SK-N-SH treated with all-trans-retinoic acid at 6 μM for 48 hours (cell line): Measurements from ENCODE around the gene TOB1.

Source experiments
- ATAC-seq: fragments of 200-7000 bp; cut with Tn5 transposase; 3 replicates; pipeline ENCODE4 v1.9.1; 2020; ENCODE audit warnings: mild to moderate bottlenecking, moderate library complexity
- ARNTL ChIP-seq: fragments of 450-650 bp; formaldehyde crosslinking; IDR thresholded peaks from 2 replicates; pipeline ENCODE4 v1.5.0; 2020; ENCODE audit warnings: low read depth, mild to moderate bottlenecking, moderate library complexity, borderline replicate concordance
- BACH2 ChIP-seq: fragments of 250-450 bp; sonication (Bioruptor Pico); IDR thresholded peaks from 2 replicates; pipeline ENCODE4 v1.9.0; 2021; ENCODE audit warnings: mild to moderate bottlenecking, borderline replicate concordance
- CSDC2 ChIP-seq: fragments of 250-450 bp; sonication (Bioruptor Pico); IDR thresholded peaks from 2 replicates; pipeline ENCODE4 v1.5.0; 2020; ENCODE audit warnings: mild to moderate bottlenecking, moderate library complexity
- CSRNP3 ChIP-seq: fragments of 250-450 bp; sonication (Bioruptor Pico); IDR thresholded peaks from 2 replicates; pipeline ENCODE4 v1.5.1; 2021; ENCODE audit warnings: mild to moderate bottlenecking, moderate library complexity
- ESRRG ChIP-seq: fragments of 250-450 bp; sonication (Bioruptor Pico); IDR thresholded peaks from 2 replicates; pipeline ENCODE4 v1.6.1; 2021; ENCODE audit warnings: mild to moderate bottlenecking
- GLIS3 ChIP-seq: fragments of 250-450 bp; sonication (Bioruptor Pico); IDR thresholded peaks from 2 replicates; pipeline ENCODE4 v1.5.0; 2020; ENCODE audit warnings: mild to moderate bottlenecking, moderate library complexity
- ISL1 ChIP-seq: fragments of 250-450 bp; sonication (Bioruptor Pico); IDR thresholded peaks from 2 replicates; pipeline ENCODE4 v2.1.2; 2022; ENCODE audit warnings: mild to moderate bottlenecking, moderate library complexity
- OSR1 ChIP-seq: fragments of 250-450 bp; sonication (Bioruptor Pico); IDR thresholded peaks from 2 replicates; pipeline ENCODE4 v1.8.0; 2022; ENCODE audit warnings: moderate library complexity, mild to moderate bottlenecking, inconsistent platforms
- PATZ1 ChIP-seq: fragments of 250-450 bp; sonication (Bioruptor Pico); IDR thresholded peaks from 2 replicates; pipeline ENCODE4 v1.8.0; 2020; ENCODE audit warnings: mild to moderate bottlenecking, moderate library complexity, borderline replicate concordance
- POU6F1 ChIP-seq: fragments of 250-450 bp; sonication (Bioruptor Pico); IDR thresholded peaks from 2 replicates; pipeline ENCODE4 v1.8.0; 2021; ENCODE audit warnings: low read depth, mild to moderate bottlenecking, moderate library complexity, borderline replicate concordance
- PPARA ChIP-seq: fragments of 250-450 bp; sonication (Bioruptor Pico); IDR thresholded peaks from 2 replicates; pipeline ENCODE4 v1.5.0; 2020; ENCODE audit warnings: mild to moderate bottlenecking, borderline replicate concordance
- RARB ChIP-seq: fragments of 250-450 bp; sonication (Bioruptor Pico); IDR thresholded peaks from 2 replicates; pipeline ENCODE4 v1.8.0; 2021; ENCODE audit warnings: mild to moderate bottlenecking, moderate library complexity
- SNAI2 ChIP-seq: fragments of 250-450 bp; sonication (Bioruptor Pico); IDR thresholded peaks from 2 replicates; pipeline ENCODE4 v1.5.0; 2020; ENCODE audit warnings: mild to moderate bottlenecking, moderate library complexity
- TCF4 ChIP-seq: fragments of 250-450 bp; sonication (Bioruptor Pico); IDR thresholded peaks from 2 replicates; pipeline ENCODE4 v1.8.0; 2021; ENCODE audit warnings: mild to moderate bottlenecking, moderate library complexity, borderline replicate concordance
- TOX ChIP-seq: fragments of 250-450 bp; sonication (Bioruptor Pico); IDR thresholded peaks from 2 replicates; pipeline ENCODE4 v1.8.0; 2021; ENCODE audit warnings: mild to moderate bottlenecking, moderate library complexity, borderline replicate concordance
- ZC3H10 ChIP-seq: fragments of 250-450 bp; sonication (Bioruptor Pico); IDR thresholded peaks from 2 replicates; pipeline ENCODE4 v1.5.1; 2021; ENCODE audit warnings: mild to moderate bottlenecking, moderate library complexity
- ZFP3 ChIP-seq: fragments of 250-450 bp; sonication (Bioruptor Pico); IDR thresholded peaks from 2 replicates; pipeline ENCODE4 v1.5.0; 2020; ENCODE audit warnings: mild to moderate bottlenecking, moderate library complexity
- ZFP30 ChIP-seq: fragments of 450-650 bp; formaldehyde crosslinking; IDR thresholded peaks from 2 replicates; pipeline ENCODE4 v1.5.0; 2022; ENCODE audit warnings: mild to moderate bottlenecking, moderate library complexity
- ZNF565 ChIP-seq: fragments of 450-650 bp; formaldehyde crosslinking; conservative IDR thresholded peaks from 2 replicates; pipeline ENCODE4 v1.5.0; 2020; ENCODE audit warnings: low read depth, mild to moderate bottlenecking, moderate library complexity
- ZNF70 ChIP-seq: fragments of 450-650 bp; formaldehyde crosslinking; IDR thresholded peaks from 2 replicates; pipeline ENCODE4 v1.5.0; 2020; ENCODE audit warnings: mild to moderate bottlenecking, moderate library complexity
- ZNF8 ChIP-seq: fragments of 450-650 bp; formaldehyde crosslinking; IDR thresholded peaks from 2 replicates; pipeline ENCODE4 v1.5.0; 2020; ENCODE audit warnings: mild to moderate bottlenecking, moderate library complexity
- TF ChIP-seq, protein P1 (sequence below): fragments of 250-450 bp; sonication (Bioruptor Pico); IDR thresholded peaks from 2 replicates; pipeline ENCODE4 v1.5.1; 2020; ENCODE audit warnings: low read depth, mild to moderate bottlenecking, moderate library complexity

Gene TOB1

GRCh38 chr17:50822550-50822949 is 43.6 kb downstream of the TOB1 start:
- ATAC-seq = no peak
- TF ChIP-seq SNAI2 = no peak
- no peak for TF ChIP-seq ESRRG (CRISPR knock-in tag)
- no peak for TF ChIP-seq GLIS3 (CRISPR knock-in tag)
- no peak for TF ChIP-seq BACH2 (CRISPR knock-in tag)
- no peak for TF ChIP-seq ZFP30 (CRISPR knock-in tag)
- TF ChIP-seq POU6F1 (CRISPR knock-in tag) = no peak
- TF ChIP-seq CSRNP3 (CRISPR knock-in tag) = no peak
- TF ChIP-seq OSR1 = no peak
- TF ChIP-seq, all 23 proteins: peak for 0

DNA sequence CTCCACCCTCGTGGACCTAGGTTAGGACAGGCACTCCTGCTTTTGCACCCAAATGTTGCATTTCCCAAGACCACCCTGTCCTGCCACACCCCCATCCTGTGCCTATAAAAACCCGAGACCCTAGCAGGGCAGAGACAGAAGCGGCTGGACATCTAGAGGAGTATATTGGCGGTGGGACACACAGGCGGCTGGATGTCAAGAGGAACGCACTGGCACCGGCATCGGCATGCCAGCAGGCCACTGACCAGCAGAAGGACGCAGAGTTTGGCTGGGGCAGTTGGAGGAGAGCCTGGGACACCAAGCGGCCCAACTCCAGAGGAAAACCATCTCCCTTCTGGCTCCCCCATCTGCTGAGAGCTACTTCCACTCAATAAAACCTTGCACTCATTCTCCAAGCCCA is 45.5 kb downstream of the TOB1 start:
- ATAC-seq = no peak
- no peak for TF ChIP-seq ISL1
- no peak for TF ChIP-seq SNAI2
- TF ChIP-seq OSR1 = no peak
- TF ChIP-seq ZC3H10 (CRISPR knock-in tag) = no peak
- TF ChIP-seq BACH2 (CRISPR knock-in tag) = no peak
- no peak for TF ChIP-seq ZFP30 (CRISPR knock-in tag)
- TF ChIP-seq PPARA (CRISPR knock-in tag) = no peak
- TF ChIP-seq CSRNP3 (CRISPR knock-in tag) = no peak

GRCh38 chr17:50818921-50819657 is 47.1 kb downstream of the TOB1 start:
- TF ChIP-seq RARB (CRISPR knock-in tag) (no peak), ZFP30 (CRISPR knock-in tag) (no peak), POU6F1 (CRISPR knock-in tag) (no peak), CSDC2 (CRISPR knock-in tag) (no peak), ZFP3 (CRISPR knock-in tag) (no peak), PATZ1 (CRISPR knock-in tag) (no peak), OSR1 (no peak), GLIS3 (CRISPR knock-in tag) (no peak), ZNF565 (no peak), ISL1 (no peak), CSRNP3 (CRISPR knock-in tag) (no peak), ZNF8 (CRISPR knock-in tag) (no peak), PPARA (CRISPR knock-in tag) (no peak), ZC3H10 (CRISPR knock-in tag) (no peak), BACH2 (CRISPR knock-in tag) (no peak), ARNTL (CRISPR knock-in tag) (no peak), TCF4 (CRISPR knock-in tag) (no peak), TOX (CRISPR knock-in tag) (no peak), ZNF70 (CRISPR knock-in tag) (no peak)
- TF ChIP-seq, protein P1, sequence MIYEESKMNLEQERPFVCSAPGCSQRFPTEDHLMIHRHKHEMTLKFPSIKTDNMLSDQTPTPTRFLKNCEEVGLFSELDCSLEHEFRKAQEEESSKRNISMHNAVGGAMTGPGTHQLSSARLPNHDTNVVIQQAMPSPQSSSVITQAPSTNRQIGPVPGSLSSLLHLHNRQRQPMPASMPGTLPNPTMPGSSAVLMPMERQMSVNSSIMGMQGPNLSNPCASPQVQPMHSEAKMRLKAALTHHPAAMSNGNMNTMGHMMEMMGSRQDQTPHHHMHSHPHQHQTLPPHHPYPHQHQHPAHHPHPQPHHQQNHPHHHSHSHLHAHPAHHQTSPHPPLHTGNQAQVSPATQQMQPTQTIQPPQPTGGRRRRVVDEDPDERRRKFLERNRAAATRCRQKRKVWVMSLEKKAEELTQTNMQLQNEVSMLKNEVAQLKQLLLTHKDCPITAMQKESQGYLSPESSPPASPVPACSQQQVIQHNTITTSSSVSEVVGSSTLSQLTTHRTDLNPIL (CRISPR knock-in tag) = no peak
- no peak for ATAC-seq
